ENCODE measurements around the gene MYH1.

DNA sequence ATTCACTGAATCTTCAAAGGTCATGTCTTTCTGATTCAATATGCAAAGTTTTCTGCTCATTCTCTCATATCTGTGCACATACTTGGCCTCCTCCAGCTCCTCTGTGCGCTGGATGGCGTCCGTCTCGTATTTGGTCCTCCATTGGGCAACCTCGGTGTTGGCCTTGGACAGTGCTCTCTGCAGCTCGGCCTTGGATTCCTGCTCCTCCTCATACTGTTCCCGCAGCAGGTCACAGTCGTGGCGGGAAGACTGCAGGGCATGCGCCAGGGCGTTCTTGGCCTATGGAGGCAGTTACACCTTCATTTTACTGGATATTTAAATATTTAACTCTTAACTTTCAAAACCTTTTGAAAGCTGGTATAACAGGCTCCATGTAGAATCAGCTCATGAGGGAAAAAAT is 8.2 kb upstream of the MYH1 start:
- TF ChIP-seq, protein P1, sequence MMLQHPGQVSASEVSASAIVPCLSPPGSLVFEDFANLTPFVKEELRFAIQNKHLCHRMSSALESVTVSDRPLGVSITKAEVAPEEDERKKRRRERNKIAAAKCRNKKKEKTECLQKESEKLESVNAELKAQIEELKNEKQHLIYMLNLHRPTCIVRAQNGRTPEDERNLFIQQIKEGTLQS (IDR thresholded peaks at IDR 0.05), result no peak
- TF ChIP-seq, protein P2, sequence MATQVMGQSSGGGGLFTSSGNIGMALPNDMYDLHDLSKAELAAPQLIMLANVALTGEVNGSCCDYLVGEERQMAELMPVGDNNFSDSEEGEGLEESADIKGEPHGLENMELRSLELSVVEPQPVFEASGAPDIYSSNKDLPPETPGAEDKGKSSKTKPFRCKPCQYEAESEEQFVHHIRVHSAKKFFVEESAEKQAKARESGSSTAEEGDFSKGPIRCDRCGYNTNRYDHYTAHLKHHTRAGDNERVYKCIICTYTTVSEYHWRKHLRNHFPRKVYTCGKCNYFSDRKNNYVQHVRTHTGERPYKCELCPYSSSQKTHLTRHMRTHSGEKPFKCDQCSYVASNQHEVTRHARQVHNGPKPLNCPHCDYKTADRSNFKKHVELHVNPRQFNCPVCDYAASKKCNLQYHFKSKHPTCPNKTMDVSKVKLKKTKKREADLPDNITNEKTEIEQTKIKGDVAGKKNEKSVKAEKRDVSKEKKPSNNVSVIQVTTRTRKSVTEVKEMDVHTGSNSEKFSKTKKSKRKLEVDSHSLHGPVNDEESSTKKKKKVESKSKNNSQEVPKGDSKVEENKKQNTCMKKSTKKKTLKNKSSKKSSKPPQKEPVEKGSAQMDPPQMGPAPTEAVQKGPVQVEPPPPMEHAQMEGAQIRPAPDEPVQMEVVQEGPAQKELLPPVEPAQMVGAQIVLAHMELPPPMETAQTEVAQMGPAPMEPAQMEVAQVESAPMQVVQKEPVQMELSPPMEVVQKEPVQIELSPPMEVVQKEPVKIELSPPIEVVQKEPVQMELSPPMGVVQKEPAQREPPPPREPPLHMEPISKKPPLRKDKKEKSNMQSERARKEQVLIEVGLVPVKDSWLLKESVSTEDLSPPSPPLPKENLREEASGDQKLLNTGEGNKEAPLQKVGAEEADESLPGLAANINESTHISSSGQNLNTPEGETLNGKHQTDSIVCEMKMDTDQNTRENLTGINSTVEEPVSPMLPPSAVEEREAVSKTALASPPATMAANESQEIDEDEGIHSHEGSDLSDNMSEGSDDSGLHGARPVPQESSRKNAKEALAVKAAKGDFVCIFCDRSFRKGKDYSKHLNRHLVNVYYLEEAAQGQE (IDR thresholded peaks at IDR 0.05), result no peak
- TF ChIP-seq SP1 (IDR thresholded peaks at IDR 0.05) (no peak), HNF4A (conservative IDR thresholded peaks at IDR 0.05) (no peak), JUND (IDR thresholded peaks at IDR 0.05) (no peak), NR2F2 (IDR thresholded peaks at IDR 0.05) (no peak), TAF1 (conservative IDR thresholded peaks at IDR 0.05) (no peak), RAD21 (IDR thresholded peaks at IDR 0.05) (no peak), GABPA (IDR thresholded peaks at IDR 0.05 in 1 of 2, conservative IDR thresholded peaks at IDR 0.05 in 1 of 2) (no peak)
- TF ChIP-seq, protein P3, sequence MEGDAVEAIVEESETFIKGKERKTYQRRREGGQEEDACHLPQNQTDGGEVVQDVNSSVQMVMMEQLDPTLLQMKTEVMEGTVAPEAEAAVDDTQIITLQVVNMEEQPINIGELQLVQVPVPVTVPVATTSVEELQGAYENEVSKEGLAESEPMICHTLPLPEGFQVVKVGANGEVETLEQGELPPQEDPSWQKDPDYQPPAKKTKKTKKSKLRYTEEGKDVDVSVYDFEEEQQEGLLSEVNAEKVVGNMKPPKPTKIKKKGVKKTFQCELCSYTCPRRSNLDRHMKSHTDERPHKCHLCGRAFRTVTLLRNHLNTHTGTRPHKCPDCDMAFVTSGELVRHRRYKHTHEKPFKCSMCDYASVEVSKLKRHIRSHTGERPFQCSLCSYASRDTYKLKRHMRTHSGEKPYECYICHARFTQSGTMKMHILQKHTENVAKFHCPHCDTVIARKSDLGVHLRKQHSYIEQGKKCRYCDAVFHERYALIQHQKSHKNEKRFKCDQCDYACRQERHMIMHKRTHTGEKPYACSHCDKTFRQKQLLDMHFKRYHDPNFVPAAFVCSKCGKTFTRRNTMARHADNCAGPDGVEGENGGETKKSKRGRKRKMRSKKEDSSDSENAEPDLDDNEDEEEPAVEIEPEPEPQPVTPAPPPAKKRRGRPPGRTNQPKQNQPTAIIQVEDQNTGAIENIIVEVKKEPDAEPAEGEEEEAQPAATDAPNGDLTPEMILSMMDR (IDR thresholded peaks at IDR 0.05; ENCODE audit: low read depth, low read length, missing input control), result no peak
- TF ChIP-seq, protein P4, sequence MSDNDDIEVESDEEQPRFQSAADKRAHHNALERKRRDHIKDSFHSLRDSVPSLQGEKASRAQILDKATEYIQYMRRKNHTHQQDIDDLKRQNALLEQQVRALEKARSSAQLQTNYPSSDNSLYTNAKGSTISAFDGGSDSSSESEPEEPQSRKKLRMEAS (IDR thresholded peaks at IDR 0.05), result no peak
- TF ChIP-seq, protein P5, sequence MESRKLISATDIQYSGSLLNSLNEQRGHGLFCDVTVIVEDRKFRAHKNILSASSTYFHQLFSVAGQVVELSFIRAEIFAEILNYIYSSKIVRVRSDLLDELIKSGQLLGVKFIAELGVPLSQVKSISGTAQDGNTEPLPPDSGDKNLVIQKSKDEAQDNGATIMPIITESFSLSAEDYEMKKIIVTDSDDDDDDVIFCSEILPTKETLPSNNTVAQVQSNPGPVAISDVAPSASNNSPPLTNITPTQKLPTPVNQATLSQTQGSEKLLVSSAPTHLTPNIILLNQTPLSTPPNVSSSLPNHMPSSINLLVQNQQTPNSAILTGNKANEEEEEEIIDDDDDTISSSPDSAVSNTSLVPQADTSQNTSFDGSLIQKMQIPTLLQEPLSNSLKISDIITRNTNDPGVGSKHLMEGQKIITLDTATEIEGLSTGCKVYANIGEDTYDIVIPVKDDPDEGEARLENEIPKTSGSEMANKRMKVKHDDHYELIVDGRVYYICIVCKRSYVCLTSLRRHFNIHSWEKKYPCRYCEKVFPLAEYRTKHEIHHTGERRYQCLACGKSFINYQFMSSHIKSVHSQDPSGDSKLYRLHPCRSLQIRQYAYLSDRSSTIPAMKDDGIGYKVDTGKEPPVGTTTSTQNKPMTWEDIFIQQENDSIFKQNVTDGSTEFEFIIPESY (IDR thresholded peaks at IDR 0.05), result no peak

Measured in liver (tissue), 3 donors.